HL-60 (cell line): ENCODE results near the gene ZNF155.

Experiments used
- CTCF ChIP-seq: IDR thresholded peaks from one replicate; pipeline ENCODE4 v1.5.1; 2011; ENCODE audit warnings: low read length, control low read depth, inconsistent platforms; ENCODE audit not compliant: insufficient read depth
- GABPA ChIP-seq: IDR thresholded peaks from 2 replicates; pipeline ENCODE4 v1.6.1; 2012; ENCODE audit warnings: low read depth
- POLR2AphosphoS5 ChIP-seq: IDR thresholded peaks from 2 replicates; pipeline ENCODE4 v1.6.1; 2012; ENCODE audit warnings: low read depth
- SPI1 ChIP-seq: IDR thresholded peaks from 2 replicates; pipeline ENCODE4 v1.6.1; 2012; ENCODE audit warnings: low read depth, mild to moderate bottlenecking, borderline replicate concordance
- TF ChIP-seq, protein P1 (sequence below): IDR thresholded peaks from 2 replicates; pipeline ENCODE4 v1.6.1; 2012; ENCODE audit warnings: low read depth; ENCODE audit not compliant: insufficient replicate concordance

GRCh38 chr19:43940719-43941118, 43.3 kb upstream of the ZNF155 start:
- TF ChIP-seq CTCF = no peak
- TF ChIP-seq POLR2AphosphoS5 = no peak
- TF ChIP-seq SPI1 = no peak
- TF ChIP-seq, protein P1, sequence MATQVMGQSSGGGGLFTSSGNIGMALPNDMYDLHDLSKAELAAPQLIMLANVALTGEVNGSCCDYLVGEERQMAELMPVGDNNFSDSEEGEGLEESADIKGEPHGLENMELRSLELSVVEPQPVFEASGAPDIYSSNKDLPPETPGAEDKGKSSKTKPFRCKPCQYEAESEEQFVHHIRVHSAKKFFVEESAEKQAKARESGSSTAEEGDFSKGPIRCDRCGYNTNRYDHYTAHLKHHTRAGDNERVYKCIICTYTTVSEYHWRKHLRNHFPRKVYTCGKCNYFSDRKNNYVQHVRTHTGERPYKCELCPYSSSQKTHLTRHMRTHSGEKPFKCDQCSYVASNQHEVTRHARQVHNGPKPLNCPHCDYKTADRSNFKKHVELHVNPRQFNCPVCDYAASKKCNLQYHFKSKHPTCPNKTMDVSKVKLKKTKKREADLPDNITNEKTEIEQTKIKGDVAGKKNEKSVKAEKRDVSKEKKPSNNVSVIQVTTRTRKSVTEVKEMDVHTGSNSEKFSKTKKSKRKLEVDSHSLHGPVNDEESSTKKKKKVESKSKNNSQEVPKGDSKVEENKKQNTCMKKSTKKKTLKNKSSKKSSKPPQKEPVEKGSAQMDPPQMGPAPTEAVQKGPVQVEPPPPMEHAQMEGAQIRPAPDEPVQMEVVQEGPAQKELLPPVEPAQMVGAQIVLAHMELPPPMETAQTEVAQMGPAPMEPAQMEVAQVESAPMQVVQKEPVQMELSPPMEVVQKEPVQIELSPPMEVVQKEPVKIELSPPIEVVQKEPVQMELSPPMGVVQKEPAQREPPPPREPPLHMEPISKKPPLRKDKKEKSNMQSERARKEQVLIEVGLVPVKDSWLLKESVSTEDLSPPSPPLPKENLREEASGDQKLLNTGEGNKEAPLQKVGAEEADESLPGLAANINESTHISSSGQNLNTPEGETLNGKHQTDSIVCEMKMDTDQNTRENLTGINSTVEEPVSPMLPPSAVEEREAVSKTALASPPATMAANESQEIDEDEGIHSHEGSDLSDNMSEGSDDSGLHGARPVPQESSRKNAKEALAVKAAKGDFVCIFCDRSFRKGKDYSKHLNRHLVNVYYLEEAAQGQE = no peak
- TF ChIP-seq GABPA = no peak
